ENCODE results near the gene ODF2L.

ODF2L gene

GRCh38 chr1:86416343-86416742 is 20.2 kb upstream of the ODF2L start:
- no peak overlapping the region for H3K4me3 Mint-ChIP-seq
- H3K4me1 Mint-ChIP-seq: peaks cover 6% of the 10 kb centered on the region
- H3K36me3 Mint-ChIP-seq: no peaks in the 10 kb centered on the region
- ATAC-seq (no peak), DNase-seq (ENCODE audit: low spot score in 2 of 2) (no peak)
- H3K9me3 Mint-ChIP-seq: no peaks in the 10 kb centered on the region
- H3K27ac Mint-ChIP-seq: no peak overlapping the region

- Mint-ChIP-seq H3K4me3 (no peak overlapping the region), H3K9me3 (no peaks in the 10 kb centered on the region), H3K36me3 (no peaks in the 10 kb centered on the region), H3K4me1 (no peaks in the 10 kb centered on the region), H3K27ac (no peak overlapping the region)
- DNase-seq (ENCODE audit: low spot score in 2 of 2) (no peak), ATAC-seq (no peak)
These were observed 14.8 kb upstream of the ODF2L start for GRCh38 chr1:86410879-86411278.

DNA sequence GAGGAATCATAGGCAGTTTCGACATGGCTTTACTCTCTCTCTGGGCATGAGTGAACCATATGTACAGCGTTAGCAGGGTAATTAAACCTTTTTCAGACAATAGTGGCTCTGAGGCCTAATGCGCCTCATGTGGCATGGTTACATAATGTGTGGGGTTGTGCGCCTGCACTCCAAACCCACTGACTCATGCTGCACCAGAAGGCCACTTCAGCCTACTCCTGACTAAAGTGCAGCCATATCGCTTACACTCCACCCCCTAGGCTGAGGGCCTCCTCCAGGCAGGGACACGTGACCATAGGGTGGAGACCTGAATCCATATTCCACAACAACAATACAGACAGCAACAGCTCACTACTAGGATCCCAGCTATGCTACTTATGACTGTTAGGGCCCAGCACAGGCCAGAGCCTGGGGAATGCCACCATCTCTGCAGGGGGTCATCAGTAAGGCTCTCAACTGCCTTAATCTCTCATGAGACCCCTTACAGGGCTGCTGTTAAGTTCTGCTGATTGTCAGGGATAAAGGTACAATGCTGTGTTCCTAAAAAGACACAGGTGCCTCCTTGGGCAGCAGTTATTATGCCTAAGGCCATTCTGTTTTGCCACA is 13.4 kb upstream of the ODF2L start:
- DNase-seq (ENCODE audit: low spot score in 2 of 2) (no peak), ATAC-seq (no peak)
- H3K27ac Mint-ChIP-seq: no peak overlapping the region
- no peak overlapping the region for H3K4me3 Mint-ChIP-seq
- no peaks in the 10 kb centered on the region for H3K9me3 Mint-ChIP-seq
- H3K36me3 Mint-ChIP-seq: no peaks in the 10 kb centered on the region
- H3K4me1 Mint-ChIP-seq: no peaks in the 10 kb centered on the region

GRCh38 chr1:86396498-86396890 is 371 bp upstream of the ODF2L start:
- DNase-seq (ENCODE audit: low spot score in 2 of 2) (no peak), ATAC-seq (peak; percentile 12)
- Mint-ChIP-seq H3K4me1 (peaks cover 31% of the 10 kb centered on the region), H3K36me3 (no peaks in the 10 kb centered on the region), H3K27ac (peak overlapping the region; percentile 94), H3K9me3 (no peaks in the 10 kb centered on the region), H3K4me3 (peak overlapping the region; percentile 91)

GRCh38 chr1:86394416-86394815 is 1.7 kb downstream of the ODF2L start:
- H3K9me3 Mint-ChIP-seq: no peaks in the 10 kb centered on the region
- no peak for DNase-seq (ENCODE audit: low spot score in 2 of 2)
- H3K4me1 Mint-ChIP-seq: peaks cover 52% of the 10 kb centered on the region

GRCh38 chr1:86389307-86389706 is 6.8 kb downstream of the ODF2L start:
- ATAC-seq (no peak), DNase-seq (ENCODE audit: low spot score in 2 of 2) (no peak)
- Mint-ChIP-seq H3K36me3 (no peaks in the 10 kb centered on the region), H3K4me3 (peak overlapping the region; percentile 73), H3K9me3 (no peaks in the 10 kb centered on the region), H3K27ac (peak overlapping the region; percentile 96), H3K4me1 (peaks cover 46% of the 10 kb centered on the region)

More at GRCh38 chr1:86394416-86394815, 1.7 kb downstream of the ODF2L start:
- no peak for ATAC-seq
- Mint-ChIP-seq H3K27ac (peak overlapping the region; percentile 94), H3K4me3 (peak overlapping the region; percentile 91), H3K36me3 (no peaks in the 10 kb centered on the region)

DNA sequence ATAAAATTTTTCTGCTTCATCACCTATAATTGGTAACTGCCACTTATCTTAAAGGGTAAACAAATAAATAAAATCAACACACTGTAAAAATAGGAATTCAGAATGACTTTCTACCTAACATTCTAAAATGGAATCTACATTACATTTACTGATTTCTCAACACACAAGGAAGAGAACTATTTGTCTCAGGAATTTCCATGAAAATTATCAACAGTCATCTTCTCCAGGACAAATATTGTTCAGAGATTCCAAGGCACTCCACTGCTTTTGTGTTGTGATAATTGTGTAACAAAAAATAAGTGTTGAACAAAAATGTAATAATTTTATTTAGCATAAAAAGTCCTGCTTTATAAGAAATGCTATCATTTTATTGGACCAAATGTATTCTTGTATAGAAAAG is 7.3 kb downstream of the ODF2L start:
- ATAC-seq (no peak), DNase-seq (ENCODE audit: low spot score in 2 of 2) (no peak)
- peaks cover 4% of the 10 kb centered on the region for H3K36me3 Mint-ChIP-seq
- H3K9me3 Mint-ChIP-seq: no peaks in the 10 kb centered on the region
- peak overlapping the region; percentile 96 for H3K27ac Mint-ChIP-seq
- H3K4me1 Mint-ChIP-seq: peaks cover 44% of the 10 kb centered on the region
- H3K4me3 Mint-ChIP-seq: peak overlapping the region; percentile 73

DNA sequence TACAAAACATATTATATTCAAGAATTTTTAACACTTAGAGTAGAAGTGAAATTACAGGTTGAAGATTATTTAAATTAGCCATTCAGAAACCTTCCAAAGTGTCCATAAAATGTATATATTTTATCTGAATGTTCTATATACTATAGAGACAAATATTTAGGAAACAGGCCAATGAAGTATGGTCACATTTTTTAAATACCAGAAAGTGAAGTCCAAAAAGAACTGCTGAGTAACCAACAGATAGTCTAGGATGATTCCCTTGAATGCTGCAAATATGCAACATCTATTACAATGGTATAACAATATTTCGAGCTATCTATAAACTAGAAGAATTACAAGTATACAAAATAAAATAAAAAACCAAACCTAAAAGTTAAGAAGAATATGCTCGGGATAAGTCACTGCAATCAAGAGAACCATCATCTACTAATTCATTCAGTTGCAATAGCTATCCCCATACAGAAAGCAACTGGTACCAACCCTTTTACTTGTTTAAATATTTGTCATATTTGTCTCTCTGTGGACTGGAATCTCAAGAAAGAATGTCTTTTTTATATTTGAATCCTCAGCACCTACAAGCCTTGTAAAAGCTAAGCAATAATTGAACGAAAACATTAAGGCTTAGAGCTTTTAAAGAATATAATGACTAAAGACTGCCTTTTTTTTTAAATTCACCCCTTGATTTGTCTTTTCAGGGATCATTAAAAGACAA is 8.1 kb downstream of the ODF2L start:
- ATAC-seq: no peak
- Mint-ChIP-seq H3K9me3 (no peaks in the 10 kb centered on the region), H3K27ac (peak overlapping the region; percentile 96), H3K4me3 (no peak overlapping the region), H3K4me1 (peaks cover 37% of the 10 kb centered on the region), H3K36me3 (peaks cover 6% of the 10 kb centered on the region)
- DNase-seq (ENCODE audit: low spot score in 2 of 2): no peak

DNA sequence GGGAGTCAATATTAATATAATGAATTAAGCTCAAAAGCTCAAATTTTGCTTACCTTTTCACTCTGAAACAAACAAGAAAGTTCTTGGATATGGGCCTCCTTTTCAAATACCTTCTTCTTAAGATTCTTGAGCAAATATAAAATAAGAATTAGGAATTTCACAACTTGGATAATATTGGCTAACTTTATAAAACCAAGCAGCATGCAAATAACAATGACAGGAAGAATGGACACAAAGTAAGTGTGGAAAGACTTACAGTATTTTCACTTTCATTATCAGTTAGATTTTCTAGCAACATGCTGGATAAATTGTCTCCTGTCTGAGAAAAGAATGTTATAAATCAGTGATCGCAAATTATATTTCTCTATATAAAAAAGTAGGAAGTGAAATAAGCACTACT is 13.2 kb downstream of the ODF2L start:
- no peak for DNase-seq (ENCODE audit: low spot score in 2 of 2)
- no peak for ATAC-seq
- Mint-ChIP-seq H3K4me1 (no peaks in the 10 kb centered on the region), H3K36me3 (peaks cover 11% of the 10 kb centered on the region), H3K27ac (peak overlapping the region; percentile 19), H3K4me3 (peak overlapping the region; percentile 8), H3K9me3 (no peaks in the 10 kb centered on the region)

- Mint-ChIP-seq H3K4me1 (no peaks in the 10 kb centered on the region), H3K36me3 (peaks cover 25% of the 10 kb centered on the region), H3K4me3 (no peak overlapping the region), H3K27ac (no peak overlapping the region), H3K9me3 (no peaks in the 10 kb centered on the region)
- ATAC-seq (no peak), DNase-seq (ENCODE audit: low spot score in 2 of 2) (no peak)
These were observed 14.9 kb downstream of the ODF2L start for GRCh38 chr1:86381223-86381622.

GRCh38 chr1:86380257-86380861 is 15.8 kb downstream of the ODF2L start:
- Mint-ChIP-seq H3K36me3 (peaks cover 32% of the 10 kb centered on the region), H3K4me1 (no peaks in the 10 kb centered on the region), H3K27ac (no peak overlapping the region), H3K9me3 (no peaks in the 10 kb centered on the region), H3K4me3 (no peak overlapping the region)
- peak; percentile 55 for ATAC-seq
- no peak for DNase-seq (ENCODE audit: low spot score in 2 of 2)

GRCh38 chr1:86378813-86379212 is 17.3 kb downstream of the ODF2L start:
- Mint-ChIP-seq H3K4me1 (no peaks in the 10 kb centered on the region), H3K4me3 (no peak overlapping the region), H3K9me3 (no peaks in the 10 kb centered on the region), H3K36me3 (peaks cover 38% of the 10 kb centered on the region), H3K27ac (no peak overlapping the region)
- DNase-seq (ENCODE audit: low spot score in 2 of 2) (no peak), ATAC-seq (no peak)

DNA sequence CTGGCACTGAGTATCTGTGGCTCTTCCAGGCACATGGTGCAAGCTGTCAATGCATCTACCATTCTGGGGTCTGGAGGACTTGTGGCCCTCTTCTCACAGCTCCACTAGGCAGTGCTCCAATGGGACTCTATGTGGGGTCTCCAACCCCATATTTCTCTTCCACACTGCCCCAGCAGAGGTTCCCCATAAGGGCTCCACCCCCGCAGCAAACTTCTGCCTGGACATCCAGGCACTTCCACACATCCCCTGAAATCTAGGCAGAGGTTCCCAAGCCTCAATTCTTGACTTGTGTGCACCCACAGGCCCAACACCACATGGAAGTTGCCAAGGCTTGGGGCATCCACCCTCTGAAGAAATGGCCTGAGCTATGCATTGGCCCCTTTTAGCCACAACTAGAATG is 18.8 kb downstream of the ODF2L start:
- Mint-ChIP-seq H3K36me3 (peaks cover 44% of the 10 kb centered on the region), H3K4me3 (no peak overlapping the region), H3K4me1 (no peaks in the 10 kb centered on the region), H3K27ac (no peak overlapping the region), H3K9me3 (no peaks in the 10 kb centered on the region)
- ATAC-seq: no peak
- DNase-seq (ENCODE audit: low spot score in 2 of 2): no peak

DNA sequence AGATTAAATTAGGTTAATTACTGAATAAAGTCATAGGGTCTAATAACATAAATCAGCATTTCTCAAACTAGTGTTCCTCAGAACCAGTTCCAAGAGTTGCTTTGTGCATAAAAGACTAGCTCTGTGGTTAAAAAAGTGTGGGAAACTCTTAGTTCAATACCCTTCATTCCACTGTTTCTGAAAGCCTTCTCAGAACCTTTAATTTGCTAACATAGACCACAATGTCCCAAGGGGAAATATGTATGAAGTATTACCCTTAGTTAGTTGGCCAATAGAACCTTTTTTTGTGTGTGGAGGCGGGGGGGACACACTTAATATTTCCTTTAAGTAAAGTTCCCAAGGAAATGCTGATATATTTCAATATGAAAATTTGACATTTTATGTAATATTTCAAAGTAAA is 20.4 kb downstream of the ODF2L start:
- no peak for ATAC-seq
- Mint-ChIP-seq H3K4me1 (no peaks in the 10 kb centered on the region), H3K36me3 (peaks cover 57% of the 10 kb centered on the region), H3K27ac (no peak overlapping the region), H3K4me3 (no peak overlapping the region), H3K9me3 (no peaks in the 10 kb centered on the region)
- no peak for DNase-seq (ENCODE audit: low spot score in 2 of 2)

DNA sequence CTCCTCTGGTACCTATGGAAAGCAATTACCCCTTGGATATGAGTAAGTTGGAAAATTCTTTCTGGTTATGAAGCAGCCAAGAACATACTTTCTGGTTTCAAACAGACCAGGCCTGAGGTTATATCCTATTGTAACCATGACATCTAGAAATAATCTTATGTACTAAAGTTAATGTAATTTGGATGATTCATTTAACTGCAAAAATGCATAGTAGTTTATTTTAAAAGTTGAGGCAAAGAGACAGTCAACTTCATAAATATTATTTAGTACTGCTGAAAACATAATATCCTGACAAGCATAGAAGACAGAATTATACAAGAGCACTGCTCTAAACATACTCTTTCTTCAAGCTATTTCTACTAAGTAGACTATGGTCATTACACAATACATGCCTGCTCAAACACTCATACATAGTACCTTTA is 25.5 kb downstream of the ODF2L start:
- Mint-ChIP-seq H3K4me1 (no peaks in the 10 kb centered on the region), H3K4me3 (no peak overlapping the region), H3K9me3 (no peaks in the 10 kb centered on the region), H3K27ac (no peak overlapping the region), H3K36me3 (peaks cover 41% of the 10 kb centered on the region)
- ATAC-seq (no peak), DNase-seq (ENCODE audit: low spot score in 2 of 2) (no peak)

- Mint-ChIP-seq H3K4me3 (no peak overlapping the region), H3K27ac (no peak overlapping the region), H3K9me3 (no peaks in the 10 kb centered on the region), H3K36me3 (peaks cover 25% of the 10 kb centered on the region), H3K4me1 (no peaks in the 10 kb centered on the region)
- DNase-seq (ENCODE audit: low spot score in 2 of 2): no peak
- ATAC-seq: no peak
These were observed 30.2 kb downstream of the ODF2L start for GRCh38 chr1:86365896-86366295.
